GM21447 (cell line): ENCODE data around the gene PCSK9.
"Not testable (repeated sequence)": the region's sequence is repeated elsewhere in the genome, so short reads cannot be mapped to it uniquely, and the experiment has no call there.

ENCODE experiments used
- ATAC-seq: cut with Tn5 transposase; IDR thresholded peaks from one replicate; pipeline ENCODE4 v1.9.1; 2021; ENCODE audit not compliant: unreplicated experiment

Gene PCSK9

GRCh38 chr1:55073187-55073916, 34.0 kb downstream of the PCSK9 start:
- ATAC-seq, result peak; percentile 79

- ATAC-seq, result no peak
Measured at GRCh38 chr1:55074455-55074854, 35.1 kb downstream of the PCSK9 start.

GRCh38 chr1:55076356-55076755, 37.0 kb downstream of the PCSK9 start:
- no peak for ATAC-seq

- no peak for ATAC-seq
Measured at GRCh38 chr1:55078470-55078869, 39.1 kb downstream of the PCSK9 start.

- no peak for ATAC-seq
Measured at GRCh38 chr1:55079651-55080050, 40.3 kb downstream of the PCSK9 start.

- no peak for ATAC-seq
Measured at GRCh38 chr1:55081188-55081904, 42.0 kb downstream of the PCSK9 start.

GRCh38 chr1:55081905-55082296, 42.6 kb downstream of the PCSK9 start:
- ATAC-seq, result no peak

- no peak for ATAC-seq
Measured at GRCh38 chr1:55084257-55084656, 44.9 kb downstream of the PCSK9 start.

GRCh38 chr1:55087439-55087838, 48.1 kb downstream of the PCSK9 start:
- no peak for ATAC-seq

- ATAC-seq, result no peak
Measured at GRCh38 chr1:55088413-55088812, 49.1 kb downstream of the PCSK9 start.

GRCh38 chr1:55089683-55090082, 50.3 kb downstream of the PCSK9 start:
- no peak for ATAC-seq

- no peak for ATAC-seq
Measured at GRCh38 chr1:55092475-55092874, 53.1 kb downstream of the PCSK9 start.

- ATAC-seq, result no peak
Measured at GRCh38 chr1:55095095-55095494, 55.7 kb downstream of the PCSK9 start.

- ATAC-seq, result no peak
Measured at GRCh38 chr1:55103891-55104290, 64.5 kb downstream of the PCSK9 start.

- ATAC-seq, result no peak
Measured at GRCh38 chr1:55107101-55107500, 67.8 kb downstream of the PCSK9 start.

- not testable (repeated sequence) for ATAC-seq
Measured at GRCh38 chr1:55109005-55109404, 69.7 kb downstream of the PCSK9 start.
